Measurements from ENCODE around the gene RNF144B. TPM values are rescaled to one million over a fixed set of nuclear protein-coding genes. Genes with fewer than 3 reads are reported as not detected.

RNF144B gene
- total and polyA plus RNA-seq, 8 donors, result 1.7 to 18.7 (median 6.1) TPM

DNA sequence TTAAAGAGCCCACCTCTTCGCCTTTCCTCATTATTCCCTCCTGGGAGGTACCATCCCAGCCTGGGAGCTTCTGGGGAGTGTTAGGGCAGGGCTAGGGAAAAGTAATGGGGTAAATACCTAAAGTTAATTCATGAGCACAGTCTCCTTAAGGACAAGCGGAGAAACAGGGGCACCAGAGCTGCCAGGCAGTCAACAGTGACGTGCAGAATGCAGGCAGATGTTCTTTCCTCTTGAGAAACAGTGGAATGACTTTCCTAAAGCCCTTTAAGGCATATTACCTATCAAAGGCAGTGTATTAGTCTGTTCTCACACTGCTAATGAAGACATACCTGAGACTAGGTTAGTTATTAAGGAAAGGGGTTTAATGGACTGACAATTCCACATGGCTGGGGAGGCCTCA lies 76.3 kb downstream of the RNF144B start:
- TF ChIP-seq, protein P1, sequence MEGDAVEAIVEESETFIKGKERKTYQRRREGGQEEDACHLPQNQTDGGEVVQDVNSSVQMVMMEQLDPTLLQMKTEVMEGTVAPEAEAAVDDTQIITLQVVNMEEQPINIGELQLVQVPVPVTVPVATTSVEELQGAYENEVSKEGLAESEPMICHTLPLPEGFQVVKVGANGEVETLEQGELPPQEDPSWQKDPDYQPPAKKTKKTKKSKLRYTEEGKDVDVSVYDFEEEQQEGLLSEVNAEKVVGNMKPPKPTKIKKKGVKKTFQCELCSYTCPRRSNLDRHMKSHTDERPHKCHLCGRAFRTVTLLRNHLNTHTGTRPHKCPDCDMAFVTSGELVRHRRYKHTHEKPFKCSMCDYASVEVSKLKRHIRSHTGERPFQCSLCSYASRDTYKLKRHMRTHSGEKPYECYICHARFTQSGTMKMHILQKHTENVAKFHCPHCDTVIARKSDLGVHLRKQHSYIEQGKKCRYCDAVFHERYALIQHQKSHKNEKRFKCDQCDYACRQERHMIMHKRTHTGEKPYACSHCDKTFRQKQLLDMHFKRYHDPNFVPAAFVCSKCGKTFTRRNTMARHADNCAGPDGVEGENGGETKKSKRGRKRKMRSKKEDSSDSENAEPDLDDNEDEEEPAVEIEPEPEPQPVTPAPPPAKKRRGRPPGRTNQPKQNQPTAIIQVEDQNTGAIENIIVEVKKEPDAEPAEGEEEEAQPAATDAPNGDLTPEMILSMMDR (IDR thresholded peaks at IDR 0.05), result no peak
- H3K4me3 ChIP-seq, result no peak overlapping the region
- intact Hi-C loops (cut with DNase I), result no loop called here
- H3K9me3 ChIP-seq, result no peaks in the 10 kb centered on the region
- WGBS, 2 donors, result 98% methylated on average over 3 of the region's 3 CpGs
- no peaks in the 10 kb centered on the region for H3K36me3 ChIP-seq
- FAIRE-seq, result no peak
- ATAC-seq, result no peak
- DNase-seq, result no peak
- no peak overlapping the region for H3K27ac ChIP-seq
- H3K27me3 ChIP-seq, result no peaks in the 10 kb centered on the region
- H3K4me1 ChIP-seq, result peaks cover 0 to 14% (median 10%) of the 10 kb centered on the region in 3 donors

DNA sequence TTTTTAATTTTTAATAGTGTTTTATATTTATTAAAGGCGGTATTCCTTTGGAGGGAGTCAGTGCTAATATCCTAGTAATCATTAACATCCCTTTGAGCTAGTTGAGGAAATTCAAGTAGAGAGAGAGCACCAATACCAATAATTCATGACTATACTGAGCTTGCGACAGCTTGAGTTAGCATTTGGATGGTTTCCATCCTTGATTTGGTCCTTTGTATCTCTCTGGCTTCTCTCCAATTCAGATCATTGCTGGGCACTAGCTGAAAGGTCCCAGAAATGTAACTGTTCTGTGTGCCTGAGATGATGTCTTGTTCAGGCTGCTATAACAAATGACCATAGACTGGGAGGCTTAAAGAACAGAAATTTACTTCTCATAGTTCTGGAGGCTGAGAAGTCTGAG lies 77.0 kb downstream of the RNF144B start:
- DNase-seq (no peak), FAIRE-seq (no peak), ATAC-seq (peak; percentile 22 to 59 (median 50))
- TF ChIP-seq, protein P1 (IDR thresholded peaks at IDR 0.05), result no peak
- Histone ChIP-seq H3K36me3 (no peaks in the 10 kb centered on the region), H3K27me3 (no peaks in the 10 kb centered on the region), H3K27ac (no peak overlapping the region), H3K4me3 (no peak overlapping the region), H3K9me3 (no peaks in the 10 kb centered on the region), H3K4me1 (peaks cover 0 to 14% (median 10%) of the 10 kb centered on the region in 3 donors)
- intact Hi-C loops (cut with DNase I), result no loop called here
- 43 to 55% methylated on average over 2 of the region's 2 CpGs for WGBS, 2 donors

DNA sequence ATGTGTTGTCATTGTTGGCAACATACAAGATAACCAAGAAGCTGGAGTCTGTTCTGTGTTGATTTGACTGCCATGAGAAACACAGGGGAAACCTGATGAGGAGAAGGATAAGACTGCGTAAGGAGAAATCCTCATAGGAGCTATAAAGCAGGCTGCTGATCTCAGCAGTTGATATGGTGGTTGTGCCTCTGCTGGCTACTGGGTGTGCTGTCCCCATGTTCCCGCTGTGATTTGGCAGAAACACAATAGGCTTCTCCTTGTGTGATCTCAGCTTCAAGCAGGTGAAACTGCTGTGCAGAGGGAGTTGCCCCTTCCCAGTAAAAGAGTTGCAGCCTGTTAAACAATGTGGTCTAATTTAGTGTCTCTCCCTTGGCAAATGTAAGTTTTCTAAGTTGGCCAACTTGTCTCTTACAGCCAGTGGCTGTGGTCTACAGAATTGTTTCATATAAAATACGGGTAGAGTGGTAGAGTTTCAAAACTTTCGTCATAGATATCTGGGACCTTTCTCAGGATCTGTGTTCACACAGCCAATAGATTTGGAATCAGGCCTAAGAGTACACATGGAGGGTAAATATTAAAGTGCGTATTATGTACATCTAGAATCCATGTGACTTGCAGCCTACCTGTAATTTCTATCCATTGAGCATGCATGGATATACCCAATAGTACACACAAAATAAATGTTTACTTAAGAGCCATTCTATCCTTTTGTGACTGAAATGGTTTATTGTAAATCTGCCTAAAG lies 78.4 kb downstream of the RNF144B start:
- H3K9me3 ChIP-seq, result no peaks in the 10 kb centered on the region
- H3K36me3 ChIP-seq, result no peaks in the 10 kb centered on the region
- FAIRE-seq (no peak), ATAC-seq (peak; percentile 77 to 84 (median 82)), DNase-seq (peak in 1 of 6 donors; percentile 35)
- H3K4me1 ChIP-seq, result peaks cover 0 to 14% (median 10%) of the 10 kb centered on the region in 3 donors
- H3K27ac ChIP-seq, result peak overlapping the region; percentile 19 to 29 (median 20)
- intact Hi-C loops (cut with DNase I), result no loop called here
- 44 to 49% methylated on average over 5 of the region's 5 CpGs for WGBS, 2 donors
- H3K27me3 ChIP-seq, result no peaks in the 10 kb centered on the region
- H3K4me3 ChIP-seq, result no peak overlapping the region
- TF ChIP-seq, protein P1 (IDR thresholded peaks at IDR 0.05), result no peak

DNA sequence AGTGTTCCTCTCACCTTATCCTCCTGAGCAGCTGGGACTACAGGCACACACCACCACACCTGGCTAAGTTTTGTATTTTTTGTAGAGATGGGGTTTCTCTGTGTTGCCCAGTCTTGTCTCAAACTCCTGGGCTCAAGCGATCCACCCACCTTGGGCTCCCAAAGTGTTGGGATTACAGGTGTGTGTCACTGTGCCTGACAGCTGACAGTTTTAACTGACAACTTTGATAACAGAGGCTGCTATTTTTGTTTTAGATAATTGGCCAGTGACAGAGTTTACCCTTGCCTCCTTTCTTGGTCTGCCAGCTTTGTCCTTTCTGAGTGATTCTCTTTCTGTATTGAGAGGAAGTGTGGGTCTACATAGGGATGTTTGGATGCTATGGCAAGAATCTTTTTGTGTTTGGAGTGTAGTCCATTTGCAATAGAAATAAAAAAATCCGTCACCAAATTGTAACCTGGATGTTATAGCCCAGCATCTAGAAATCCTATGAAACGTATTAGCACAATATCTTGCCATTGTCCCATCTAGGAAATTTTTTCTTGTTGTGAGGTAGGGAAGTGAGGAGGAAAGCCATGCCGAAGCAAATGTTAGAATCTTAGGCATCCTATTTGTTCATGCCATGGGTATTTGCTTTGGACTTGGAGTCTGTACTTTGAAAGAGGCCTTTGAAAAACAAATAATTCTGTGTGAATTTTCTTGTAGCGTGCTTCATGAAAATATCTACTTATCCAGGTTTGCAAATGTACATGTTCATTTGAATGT lies 80.8 kb downstream of the RNF144B start:
- H3K27ac ChIP-seq, result no peak overlapping the region
- intact Hi-C loops (cut with DNase I), result no loop called here
- no peak for ATAC-seq

More for the DNA sequence above, 80.8 kb downstream of the RNF144B start:
- no peaks in the 10 kb centered on the region for H3K27me3 ChIP-seq
- no peak for FAIRE-seq
- H3K9me3 ChIP-seq, result no peaks in the 10 kb centered on the region
- H3K36me3 ChIP-seq, result no peaks in the 10 kb centered on the region
- H3K4me3 ChIP-seq, result no peak overlapping the region
- 43 to 53% methylated on average over 5 of the region's 5 CpGs for WGBS, 2 donors
- no peak for DNase-seq
- TF ChIP-seq, protein P1 (IDR thresholded peaks at IDR 0.05), result no peak
- peaks cover 0 to 14% (median 10%) of the 10 kb centered on the region in 3 donors for H3K4me1 ChIP-seq

Measured in pancreas (tissue), 10 donors.